Adrenal gland (tissue), 5 donors: ENCODE results near the gene WNT3.

Source experiments
- POLR2A ChIP-seq, 2 donors: fragments of 450-650 bp; IDR thresholded peaks; one replicate each; pipeline ENCODE4 v1.6.1; 2017; ENCODE audit warnings: antibody characterized with exemption in 2 of 2, mild to moderate bottlenecking in 2 of 2, moderate library complexity in 1 of 2
- TF ChIP-seq, protein P1 (sequence below), 6 experiments: fragments of 450-650 bp in 4 of 6; fragments of 200-600 bp in 2 of 6; sonication (generic) in 1 of 6; IDR thresholded peaks; 1 replicate in 5 of 6; 2 replicates in 1 of 6; pipeline versions ENCODE4 v1.5.1 to v1.8.0; 2016 to 2021; ENCODE audit warnings: antibody characterized with exemption in 6 of 6, mild to moderate bottlenecking in 2 of 6, moderate library complexity in 1 of 6
- donor health status: DM: no; HTN: no; CAD: no.

DNA sequence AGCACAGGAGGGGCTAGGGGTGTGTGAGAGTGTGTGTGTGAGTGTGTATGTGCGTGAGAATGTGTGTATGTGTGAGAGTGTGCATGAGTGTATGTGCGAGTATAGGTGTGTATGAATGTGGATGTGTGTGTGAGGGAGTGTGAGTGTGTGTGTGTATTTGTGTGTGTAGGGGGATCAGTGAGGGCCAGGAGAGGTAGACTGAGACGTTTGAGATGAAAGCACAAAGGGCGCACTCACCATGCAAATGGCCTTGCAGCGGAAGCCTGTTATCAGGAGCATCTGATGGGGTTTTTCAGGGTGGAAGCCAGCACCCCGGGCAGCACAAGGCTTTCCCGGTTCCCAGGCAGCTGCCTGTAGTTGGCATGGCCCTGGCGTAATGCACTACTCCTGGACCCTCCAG is 47.8 kb upstream of the WNT3 start:
- TF ChIP-seq, protein P1, sequence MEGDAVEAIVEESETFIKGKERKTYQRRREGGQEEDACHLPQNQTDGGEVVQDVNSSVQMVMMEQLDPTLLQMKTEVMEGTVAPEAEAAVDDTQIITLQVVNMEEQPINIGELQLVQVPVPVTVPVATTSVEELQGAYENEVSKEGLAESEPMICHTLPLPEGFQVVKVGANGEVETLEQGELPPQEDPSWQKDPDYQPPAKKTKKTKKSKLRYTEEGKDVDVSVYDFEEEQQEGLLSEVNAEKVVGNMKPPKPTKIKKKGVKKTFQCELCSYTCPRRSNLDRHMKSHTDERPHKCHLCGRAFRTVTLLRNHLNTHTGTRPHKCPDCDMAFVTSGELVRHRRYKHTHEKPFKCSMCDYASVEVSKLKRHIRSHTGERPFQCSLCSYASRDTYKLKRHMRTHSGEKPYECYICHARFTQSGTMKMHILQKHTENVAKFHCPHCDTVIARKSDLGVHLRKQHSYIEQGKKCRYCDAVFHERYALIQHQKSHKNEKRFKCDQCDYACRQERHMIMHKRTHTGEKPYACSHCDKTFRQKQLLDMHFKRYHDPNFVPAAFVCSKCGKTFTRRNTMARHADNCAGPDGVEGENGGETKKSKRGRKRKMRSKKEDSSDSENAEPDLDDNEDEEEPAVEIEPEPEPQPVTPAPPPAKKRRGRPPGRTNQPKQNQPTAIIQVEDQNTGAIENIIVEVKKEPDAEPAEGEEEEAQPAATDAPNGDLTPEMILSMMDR (IDR thresholded peaks at IDR 0.05) = no peak
- TF ChIP-seq POLR2A (IDR thresholded peaks at IDR 0.05) = no peak
